HG03066 (cell line): Measurements from ENCODE around the gene TDRD12.
"Not testable (repeated sequence)": the region's sequence is repeated elsewhere in the genome, so short reads cannot be mapped to it uniquely, and the experiment has no call there.

Source experiments
- ATAC-seq: cut with Tn5 transposase; IDR thresholded peaks from one replicate; pipeline ENCODE4 v1.9.1; 2021; ENCODE audit warnings: low read depth; ENCODE audit not compliant: unreplicated experiment

The TDRD12 gene

GRCh38 chr19:32828643-32829344, 109.2 kb downstream of the TDRD12 start:
- no peak for ATAC-seq

- no peak for ATAC-seq
Observed at GRCh38 chr19:32829345-32829896, 109.9 kb downstream of the TDRD12 start.

GRCh38 chr19:32830231-32831014, 110.9 kb downstream of the TDRD12 start:
- no peak for ATAC-seq

- no peak for ATAC-seq
Observed at GRCh38 chr19:32831611-32832010, 112.0 kb downstream of the TDRD12 start.

GRCh38 chr19:32832094-32832493, 112.5 kb downstream of the TDRD12 start:
- ATAC-seq, result not testable (repeated sequence)

- ATAC-seq, result not testable (repeated sequence)
Observed at GRCh38 chr19:32832825-32833224, 113.3 kb downstream of the TDRD12 start.

- not testable (repeated sequence) for ATAC-seq
Observed at GRCh38 chr19:32833388-32833787, 113.8 kb downstream of the TDRD12 start.

GRCh38 chr19:32837531-32837930, 118.0 kb downstream of the TDRD12 start:
- ATAC-seq, result no peak

GRCh38 chr19:32842061-32842460, 122.5 kb downstream of the TDRD12 start:
- no peak for ATAC-seq

- ATAC-seq, result no peak
Observed at GRCh38 chr19:32843716-32844245, 124.2 kb downstream of the TDRD12 start.

- not testable (repeated sequence) for ATAC-seq
Observed at GRCh38 chr19:32848035-32848434, 128.5 kb downstream of the TDRD12 start.

GRCh38 chr19:32852216-32852615, 132.6 kb downstream of the TDRD12 start:
- ATAC-seq, result no peak

GRCh38 chr19:32856818-32857217, 137.3 kb downstream of the TDRD12 start:
- not testable (repeated sequence) for ATAC-seq

- no peak for ATAC-seq
Observed at GRCh38 chr19:32857584-32857983, 138.0 kb downstream of the TDRD12 start.

- no peak for ATAC-seq
Observed at GRCh38 chr19:32858155-32858554, 138.6 kb downstream of the TDRD12 start.

- ATAC-seq, result no peak
Observed at GRCh38 chr19:32858559-32858958, 139.0 kb downstream of the TDRD12 start.

GRCh38 chr19:32859591-32859990, 140.0 kb downstream of the TDRD12 start:
- ATAC-seq, result no peak

- no peak for ATAC-seq
Observed at GRCh38 chr19:32861596-32861995, 142.0 kb downstream of the TDRD12 start.

GRCh38 chr19:32862173-32862572, 142.6 kb downstream of the TDRD12 start:
- ATAC-seq, result no peak

GRCh38 chr19:32862741-32863140, 143.2 kb downstream of the TDRD12 start:
- no peak for ATAC-seq

- ATAC-seq, result no peak
Observed at GRCh38 chr19:32863301-32863700, 143.7 kb downstream of the TDRD12 start.
